ENCODE data around the gene EXTL2.
A peak's percentile ranks its signal among the peaks of the same experiment; 100 is the strongest.
"Not testable (repeated sequence)": the region's sequence is repeated elsewhere in the genome, so short reads cannot be mapped to it uniquely, and the experiment has no call there.

Gene EXTL2

GRCh38 chr1:100894603-100895539, at the start of gene EXTL2:
EXTL2 (minus strand) TSS chr1:100894842; CDS start chr1:100888757, 6,085 bp downstream.
- H3K4me3 ChIP-seq (ENCODE audit: low read length), result peak within 1 kb of the TSS; percentile 80
- peak; percentile 53 for DNase-seq (ENCODE audit: low read depth)
- TF ChIP-seq CTCF (conservative IDR thresholded peaks at IDR 0.05; ENCODE audit: low read depth, low read length), result no peak

GRCh38 chr1:100943533-100943932, 48.9 kb upstream of the EXTL2 start:
- DNase-seq (ENCODE audit: low read depth), result no peak
- TF ChIP-seq CTCF (conservative IDR thresholded peaks at IDR 0.05; ENCODE audit: low read depth, low read length), result no peak
- no peak overlapping the region for H3K4me3 ChIP-seq (ENCODE audit: low read length)

- H3K4me3 ChIP-seq (ENCODE audit: low read length), result no peak overlapping the region
- TF ChIP-seq CTCF (conservative IDR thresholded peaks at IDR 0.05; ENCODE audit: low read depth, low read length), result no peak
Measured at GRCh38 chr1:100942304-100943046, 47.8 kb upstream of the EXTL2 start.

GRCh38 chr1:100941580-100942216, 47.1 kb upstream of the EXTL2 start:
- no peak overlapping the region for H3K4me3 ChIP-seq (ENCODE audit: low read length)
- DNase-seq (ENCODE audit: low read depth), result no peak
- no peak for TF ChIP-seq CTCF (conservative IDR thresholded peaks at IDR 0.05; ENCODE audit: low read depth, low read length)

More at GRCh38 chr1:100942304-100943046, 47.8 kb upstream of the EXTL2 start:
- DNase-seq (ENCODE audit: low read depth), result no peak

GRCh38 chr1:100941098-100941527, 46.5 kb upstream of the EXTL2 start:
- no peak for DNase-seq (ENCODE audit: low read depth)
- no peak overlapping the region for H3K4me3 ChIP-seq (ENCODE audit: low read length)
- TF ChIP-seq CTCF (conservative IDR thresholded peaks at IDR 0.05; ENCODE audit: low read depth, low read length), result no peak

GRCh38 chr1:100936194-100936967, 41.7 kb upstream of the EXTL2 start:
- H3K4me3 ChIP-seq (ENCODE audit: low read length), result no peak overlapping the region
- TF ChIP-seq CTCF (conservative IDR thresholded peaks at IDR 0.05; ENCODE audit: low read depth, low read length), result no peak
- no peak for DNase-seq (ENCODE audit: low read depth)

GRCh38 chr1:100933555-100933954, 38.9 kb upstream of the EXTL2 start:
- not testable (repeated sequence) for DNase-seq (ENCODE audit: low read depth); H3K4me3 ChIP-seq (ENCODE audit: low read length)
